Measurements from ENCODE around the gene PLEKHM3.

The PLEKHM3 gene

DNA sequence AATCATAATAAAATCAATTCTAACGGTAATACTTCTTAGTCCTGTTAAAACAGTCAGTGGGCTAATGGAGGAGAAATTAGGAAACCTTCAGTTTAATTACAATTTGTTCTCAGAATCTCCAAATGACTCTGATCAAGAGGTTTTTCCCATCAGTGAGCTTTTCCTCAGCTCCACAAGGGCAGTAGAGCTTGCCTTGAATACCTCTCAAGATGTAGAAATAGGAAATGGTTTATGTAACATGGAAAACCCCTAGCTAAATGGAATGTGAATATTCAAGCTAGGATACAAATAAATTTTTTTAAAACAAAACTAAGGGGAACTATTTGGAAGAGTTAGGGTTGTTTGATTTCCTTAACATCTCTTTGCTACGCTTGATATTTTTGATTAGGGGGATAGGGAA is 87.5 kb downstream of the PLEKHM3 start:
- TF ChIP-seq ZNF274 (IDR thresholded peaks at IDR 0.05; ENCODE audit: low read depth, low read length), result no peak
- H3K4me3 ChIP-seq (ENCODE audit: low read length), result no peak overlapping the region

- TF ChIP-seq ZNF274 (IDR thresholded peaks at IDR 0.05; ENCODE audit: low read depth, low read length), result no peak
Observed at GRCh38 chr2:207937253-207937652, 88.1 kb downstream of the PLEKHM3 start.

DNA sequence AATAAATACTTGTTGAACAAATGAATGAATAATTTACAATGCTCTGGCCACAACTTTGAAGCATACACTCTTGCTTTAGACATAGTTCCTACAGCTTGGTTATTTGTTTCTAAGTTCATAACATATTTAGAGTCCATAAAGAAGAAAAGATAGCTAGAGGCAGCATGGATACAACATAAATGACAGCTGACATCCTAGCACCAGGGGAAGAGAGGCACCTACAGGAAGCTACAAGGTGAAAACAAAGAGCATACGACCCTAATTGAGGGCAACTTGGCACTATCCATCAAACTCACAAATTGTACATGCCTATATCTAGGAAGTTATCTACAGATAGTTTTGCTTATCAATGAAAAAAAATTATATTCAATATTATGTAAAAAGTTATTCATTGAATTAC is 88.9 kb downstream of the PLEKHM3 start:
- H3K4me3 ChIP-seq (ENCODE audit: low read length), result no peak overlapping the region
- no peak for TF ChIP-seq ZNF274 (IDR thresholded peaks at IDR 0.05; ENCODE audit: low read depth, low read length)

More at GRCh38 chr2:207937253-207937652, 88.1 kb downstream of the PLEKHM3 start:
- H3K4me3 ChIP-seq (ENCODE audit: low read length), result no peak overlapping the region

DNA sequence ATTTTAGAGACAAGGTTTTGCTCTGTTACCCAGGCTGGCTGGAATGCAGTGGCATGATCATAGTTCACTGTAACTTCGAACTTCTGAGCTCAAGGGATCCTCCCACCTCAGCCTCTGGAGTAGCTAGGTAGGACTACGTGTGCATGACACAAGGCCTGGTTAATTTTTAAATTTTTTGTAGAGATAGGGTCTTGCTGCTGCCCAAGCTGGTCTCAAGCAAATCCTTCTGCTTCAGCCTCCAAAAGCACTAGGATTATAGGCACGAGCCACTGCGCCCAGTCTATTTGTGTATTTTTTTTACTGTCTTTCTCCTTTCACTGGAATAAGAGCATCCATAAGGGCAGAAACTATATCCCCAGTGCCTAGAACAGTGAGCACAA is 89.3 kb downstream of the PLEKHM3 start:
- no peak for TF ChIP-seq ZNF274 (IDR thresholded peaks at IDR 0.05; ENCODE audit: low read depth, low read length)
- H3K4me3 ChIP-seq (ENCODE audit: low read length), result no peak overlapping the region

DNA sequence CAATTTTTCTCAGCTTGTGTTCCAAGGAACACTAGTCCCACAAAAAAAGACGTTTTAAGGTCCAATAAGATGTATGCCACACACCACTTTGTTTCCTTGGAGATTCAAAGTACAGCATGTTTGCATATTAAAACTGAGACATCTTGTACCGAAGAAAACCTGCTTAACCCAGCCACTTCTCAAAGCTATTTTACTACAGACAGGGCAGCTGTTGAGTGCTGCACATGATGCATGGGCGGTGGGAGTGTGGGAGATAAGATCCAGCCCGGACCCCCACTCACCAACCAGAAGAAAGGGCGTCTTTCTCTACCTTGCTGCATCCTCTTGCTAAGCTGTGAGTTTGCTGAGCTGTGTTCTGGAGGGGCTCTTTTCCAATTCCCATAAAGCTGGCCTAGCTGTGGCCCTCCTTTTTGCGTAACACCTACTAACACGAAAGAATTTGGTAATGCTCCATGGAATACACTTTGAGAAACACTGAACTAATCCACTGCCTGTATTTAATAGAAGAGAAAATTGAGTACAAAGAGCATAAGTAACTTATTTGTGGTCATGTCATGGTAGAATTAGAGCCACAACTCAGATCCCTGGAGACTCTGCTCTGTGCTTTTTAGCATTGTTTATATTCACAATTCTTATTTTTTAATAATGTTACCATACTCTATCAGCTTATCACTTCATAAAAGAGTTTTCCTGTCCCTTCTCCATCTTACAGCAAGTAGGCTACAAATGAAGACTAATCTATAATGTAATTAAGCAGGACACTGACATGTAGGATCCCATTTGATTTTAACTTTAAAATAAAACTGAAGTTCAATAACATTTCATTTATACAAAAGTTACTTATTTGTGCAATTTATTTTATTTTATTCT is 90.0 kb downstream of the PLEKHM3 start:
- no peak for TF ChIP-seq ZNF274 (IDR thresholded peaks at IDR 0.05; ENCODE audit: low read depth, low read length)
- no peak overlapping the region for H3K4me3 ChIP-seq (ENCODE audit: low read length)

GRCh38 chr2:207934720-207935119 is 90.6 kb downstream of the PLEKHM3 start:
- TF ChIP-seq ZNF274 (IDR thresholded peaks at IDR 0.05; ENCODE audit: low read depth, low read length), result no peak
- H3K4me3 ChIP-seq (ENCODE audit: low read length), result no peak overlapping the region

GRCh38 chr2:207933396-207934065 is 91.8 kb downstream of the PLEKHM3 start:
- H3K4me3 ChIP-seq (ENCODE audit: low read length), result no peak overlapping the region
- no peak for TF ChIP-seq ZNF274 (IDR thresholded peaks at IDR 0.05; ENCODE audit: low read depth, low read length)

DNA sequence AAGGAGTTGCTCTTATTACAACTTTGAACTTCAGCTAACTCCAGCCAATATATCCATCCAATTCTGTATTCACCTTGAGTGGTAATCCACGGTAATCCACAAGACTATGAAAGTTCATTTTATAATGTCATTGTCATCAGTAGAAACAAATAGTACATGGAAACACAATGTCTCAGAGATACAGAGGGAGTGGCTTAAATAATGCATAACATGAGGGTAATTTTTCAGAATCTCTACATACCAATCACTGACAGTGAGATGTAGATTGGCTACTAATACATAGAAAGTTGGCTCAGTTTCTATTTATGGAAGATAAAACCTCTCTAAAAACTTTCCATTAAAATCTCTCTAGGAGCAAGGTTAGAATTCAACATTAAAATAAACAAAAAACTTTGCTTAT is 93.2 kb downstream of the PLEKHM3 start:
- TF ChIP-seq ZNF274 (IDR thresholded peaks at IDR 0.05; ENCODE audit: low read depth, low read length), result no peak
- no peak overlapping the region for H3K4me3 ChIP-seq (ENCODE audit: low read length)

- no peak overlapping the region for H3K4me3 ChIP-seq (ENCODE audit: low read length)
- no peak for TF ChIP-seq ZNF274 (IDR thresholded peaks at IDR 0.05; ENCODE audit: low read depth, low read length)
Observed at GRCh38 chr2:207930747-207931146, 94.6 kb downstream of the PLEKHM3 start.

GRCh38 chr2:207929923-207930322 is 95.4 kb downstream of the PLEKHM3 start:
- TF ChIP-seq ZNF274 (IDR thresholded peaks at IDR 0.05; ENCODE audit: low read depth, low read length), result no peak
- no peak overlapping the region for H3K4me3 ChIP-seq (ENCODE audit: low read length)

- TF ChIP-seq ZNF274 (IDR thresholded peaks at IDR 0.05; ENCODE audit: low read depth, low read length), result no peak
- no peak overlapping the region for H3K4me3 ChIP-seq (ENCODE audit: low read length)
Observed at GRCh38 chr2:207928079-207928478, 97.2 kb downstream of the PLEKHM3 start.

GRCh38 chr2:207926989-207927300 is 98.4 kb downstream of the PLEKHM3 start:
- H3K4me3 ChIP-seq (ENCODE audit: low read length), result no peak overlapping the region
- no peak for TF ChIP-seq ZNF274 (IDR thresholded peaks at IDR 0.05; ENCODE audit: low read depth, low read length)

- TF ChIP-seq ZNF274 (IDR thresholded peaks at IDR 0.05; ENCODE audit: low read depth, low read length), result no peak
- H3K4me3 ChIP-seq (ENCODE audit: low read length), result no peak overlapping the region
Observed at GRCh38 chr2:207926133-207926988, 99.0 kb downstream of the PLEKHM3 start.

GRCh38 chr2:207925601-207926000 is 99.7 kb downstream of the PLEKHM3 start:
- H3K4me3 ChIP-seq (ENCODE audit: low read length), result no peak overlapping the region
- no peak for TF ChIP-seq ZNF274 (IDR thresholded peaks at IDR 0.05; ENCODE audit: low read depth, low read length)

All from GM08714 (cell line).